B cell (primary cell): ENCODE data around the gene PLIN4. TPM values are rescaled to one million over a fixed set of nuclear protein-coding genes. Genes with fewer than 3 reads are reported as not detected.

Source experiments
- ATAC-seq: fragments of 200-7000 bp; cut with Tn5 transposase; one replicate; pipeline ENCODE4 v1.10.0; 2021; ENCODE audit warnings: low read depth, mild to moderate bottlenecking, moderate number of reproducible peaks, moderate library complexity
- CTCF ChIA-PET: fragments of 350-600 bp; sonication (Branson Sonifier 250); formaldehyde crosslinking; loops from one replicate; lab custom pipeline; 2021; ENCODE audit warnings: antibody characterized with exemption, inconsistent platforms; lab: Charles Lee
- POLR2A ChIA-PET: fragments of 350-600 bp; sonication (Branson Sonifier 250); formaldehyde crosslinking; loops from one replicate; lab custom pipeline; 2021; ENCODE audit warnings: antibody characterized with exemption; lab: Charles Lee
- DNase-seq: peaks from one replicate; pipeline ENCODE4 v3.0.0; 2013
- H2AFZ ChIP-seq: 2 replicates; pipeline ENCODE4 v1.6.1; 2012; ENCODE audit warnings: mild to moderate bottlenecking, low read depth, low read length; ENCODE audit not compliant: insufficient read depth, poor library complexity, severe bottlenecking
- H3K27ac ChIP-seq, 2 donors: 1 replicate in 1 of 2; 2 replicates in 1 of 2; pipeline ENCODE4 v1.5.1; 2012 to 2013; ENCODE audit warnings: low read length in 2 of 2, mild to moderate bottlenecking in 2 of 2, moderate library complexity in 1 of 2
- H3K27me3 ChIP-seq, 4 experiments: fragments of 200-600 bp in 1 of 4; sonication (generic) in 1 of 4; replicated peaks in 1 of 4; 1 replicate in 2 of 4; 2 replicates in 2 of 4; pipeline versions ENCODE4 v1.6.1 to v1.7.0; 2013 to 2016; ENCODE audit warnings: low read length in 3 of 4, mild to moderate bottlenecking in 2 of 4, mixed read lengths in 1 of 4, moderate library complexity in 1 of 4; ENCODE audit not compliant: insufficient read depth in 4 of 4, control insufficient read depth in 3 of 4; ENCODE audit errors: control extremely low read depth in 1 of 4
- H3K36me3 ChIP-seq, 2 experiments: replicated peaks in 1 of 2; 1 replicate in 1 of 2; 2 replicates in 1 of 2; pipeline versions ENCODE4 v1.6.1 to v1.7.1; 2013; ENCODE audit warnings: low read length in 1 of 2; ENCODE audit not compliant: insufficient read depth in 2 of 2, control insufficient read depth in 1 of 2; ENCODE audit errors: control extremely low read depth in 1 of 2, extremely low read depth in 1 of 2
- H3K4me1 ChIP-seq, 2 donors: fragments of 200-600 bp in 1 of 2; sonication (generic) in 1 of 2; 1 replicate in 1 of 2; 2 replicates in 1 of 2; pipeline versions ENCODE4 v1.5.1 to v1.6.1; 2013 to 2017; ENCODE audit warnings: low read length in 2 of 2; ENCODE audit not compliant: control insufficient read depth in 2 of 2, insufficient read depth in 2 of 2
- H3K4me2 ChIP-seq: replicated peaks from 2 replicates; pipeline ENCODE3; 2012; ENCODE audit warnings: mild to moderate bottlenecking, low read depth, low read length; ENCODE audit not compliant: poor library complexity, severe bottlenecking
- H3K4me3 ChIP-seq, 5 experiments: fragments of 200-600 bp in 1 of 5; sonication (generic) in 1 of 5; 1 replicate in 3 of 5; 2 replicates in 2 of 5; pipeline versions ENCODE4 v1.5.1 to v1.7.0; 2011 to 2016; ENCODE audit warnings: low read length in 4 of 5, mild to moderate bottlenecking in 4 of 5, low read depth in 2 of 5, control low read depth in 1 of 5, moderate library complexity in 1 of 5; ENCODE audit not compliant: insufficient read depth in 1 of 5; ENCODE audit errors: control extremely low read depth in 1 of 5, extremely low read depth in 1 of 5
- H3K79me2 ChIP-seq: fragments of 200-600 bp; sonication (generic); one replicate; pipeline ENCODE4 v1.6.0; 2016; ENCODE audit warnings: low read length; ENCODE audit not compliant: control insufficient read depth, insufficient read depth
- H3K9ac ChIP-seq: fragments of 200-600 bp; sonication (generic); 2 replicates; pipeline ENCODE4 v1.6.1; 2017; ENCODE audit warnings: mild to moderate bottlenecking, low read length, moderate library complexity
- H3K9me3 ChIP-seq, 3 donors: one replicate each; pipeline versions ENCODE4 v1.6.1 to v1.7.1; 2013; ENCODE audit warnings: low read length in 2 of 3; ENCODE audit not compliant: control insufficient read depth in 2 of 3, insufficient read depth in 1 of 3; ENCODE audit errors: control extremely low read depth in 1 of 3
- H4K20me1 ChIP-seq: 2 replicates; pipeline ENCODE4 v1.6.0; 2012; ENCODE audit warnings: mild to moderate bottlenecking, low read length; ENCODE audit not compliant: insufficient read depth, control insufficient read depth, poor library complexity, severe bottlenecking
- H3K27ac Mint-ChIP-seq: one replicate; pipeline ENCODE4 v1.8.0; 2021; ENCODE audit warnings: mixed read lengths
- H3K27me3 Mint-ChIP-seq: one replicate; pipeline ENCODE4 v1.8.0; 2021; ENCODE audit warnings: mixed read lengths
- H3K4me1 Mint-ChIP-seq: one replicate; pipeline ENCODE4 v1.8.0; 2021; ENCODE audit warnings: mixed read lengths
- H3K4me3 Mint-ChIP-seq: one replicate; pipeline ENCODE4 v1.8.0; 2021; ENCODE audit warnings: mixed read lengths
- H3K9me3 Mint-ChIP-seq: one replicate; pipeline ENCODE4 v1.8.0; 2022; ENCODE audit warnings: mixed read lengths; ENCODE audit not compliant: insufficient read depth
- CTCF ChIP-seq: fragments of 200-600 bp; IDR thresholded peaks from one replicate; pipeline ENCODE4 v1.8.0; 2022; ENCODE audit warnings: antibody characterized with exemption, mild to moderate bottlenecking
- EZH2 ChIP-seq: IDR thresholded peaks from 2 replicates; pipeline ENCODE4 v1.6.1; 2012; ENCODE audit warnings: borderline replicate concordance, low read depth, mild to moderate bottlenecking, moderate library complexity, low read length; ENCODE audit not compliant: insufficient read depth, poor library complexity, severe bottlenecking
- WGBS: methylation state at CpG from one replicate; pipeline ENCODE4 v1.1.5; 2013; ENCODE audit warnings: missing lambda C conversion rate; ENCODE audit not compliant: insufficient coverage; 5-methylcytosine and 5-hydroxymethylcytosine counted together
- intact Hi-C: fragments of 100-400 bp; cut with micrococcal nuclease; formaldehyde crosslinking; loops from one replicate; pipeline ENCODE4 v1.10.0; 2022
- polyA plus RNA-seq: library from polyadenylated mRNA; depleted of rRNA; stranded (reverse); fragments of >200 nt; gene quantifications from 2 replicates; pipeline ENCODE4 v1.2.3, GENCODE V29; 2012
- total RNA-seq, 2 donors: library from RNA; stranded (reverse); fragments of 120-200 nt in 1 of 2; gene quantifications; 1 replicate in 1 of 2; 2 replicates in 1 of 2; pipeline versions ENCODE4 v1.2.3 to v1.2.4, GENCODE V29; 2013 to 2022

PLIN4 gene
- total and polyA plus RNA-seq, 2 donors (not counting 1 experiment from before 2014, with no cell fraction given), result 0.04 to 0.07 TPM

- intact Hi-C loops, result no loop called here
- H3K4me3 ChIP-seq, result no peak overlapping the region
- no peak overlapping the region for H3K4me2 ChIP-seq
- H3K9ac ChIP-seq, result no peak overlapping the region
- H3K79me2 ChIP-seq, result no peaks in the 10 kb centered on the region
- peaks cover 0 to 16% (median 7%) of the 10 kb centered on the region in 4 experiments for H3K27me3 ChIP-seq
- no peaks in the 10 kb centered on the region for H4K20me1 ChIP-seq
- H3K27ac ChIP-seq, result no peak overlapping the region
- H3K9me3 ChIP-seq, result peaks cover 0 to 7% (median 0%) of the 10 kb centered on the region in 3 donors
- Mint-ChIP-seq H3K27me3 (peaks cover 8% of the 10 kb centered on the region), H3K9me3 (no peaks in the 10 kb centered on the region), H3K4me3 (no peak overlapping the region), H3K27ac (no peak overlapping the region), H3K4me1 (peaks cover 5% of the 10 kb centered on the region)
- H3K4me1 ChIP-seq, result peaks cover 5 to 8% of the 10 kb centered on the region in 2 donors
- CTCF ChIA-PET, result no interaction called here
- ATAC-seq, result no peak
- no peak for TF ChIP-seq CTCF
- no peak for TF ChIP-seq EZH2
- no peak overlapping the region for H2AFZ ChIP-seq
- POLR2A ChIA-PET, result no interaction called here
- no peaks in the 10 kb centered on the region for H3K36me3 ChIP-seq
- 50% methylated on average over 16 of the region's 28 CpGs for WGBS
- DNase-seq, result no peak
Observed at GRCh38 chr19:4531562-4532165, 13.4 kb upstream of the PLIN4 start.

- Histone ChIP-seq H3K9me3 (peaks cover 0 to 4% (median 0%) of the 10 kb centered on the region in 3 donors), H3K27ac (no peak overlapping the region), H3K27me3 (peaks cover 0 to 8% (median 3%) of the 10 kb centered on the region in 4 experiments), H3K9ac (no peak overlapping the region), H3K4me2 (no peak overlapping the region), H2AFZ (no peak overlapping the region), H3K4me3 (no peak overlapping the region), H3K36me3 (no peaks in the 10 kb centered on the region), H4K20me1 (no peaks in the 10 kb centered on the region), H3K4me1 (peaks cover under 1 to 2% of the 10 kb centered on the region in 2 donors), H3K79me2 (no peaks in the 10 kb centered on the region)
- intact Hi-C loops, result no loop called here
- TF ChIP-seq EZH2 (no peak), CTCF (no peak)
- H3K27ac Mint-ChIP-seq, result no peak overlapping the region
- H3K4me1 Mint-ChIP-seq, result peaks cover 1% of the 10 kb centered on the region
- CTCF ChIA-PET, result no interaction called here
- WGBS, result 78% methylated on average over 12 of the region's 14 CpGs
- DNase-seq (no peak), ATAC-seq (no peak)
- H3K27me3 Mint-ChIP-seq, result peaks cover 7% of the 10 kb centered on the region
- no peaks in the 10 kb centered on the region for H3K9me3 Mint-ChIP-seq
- H3K4me3 Mint-ChIP-seq, result no peak overlapping the region
- POLR2A ChIA-PET, result interaction anchor here (0.6 kb wide), 1 partner anchor 10 kb away, joined by 8 read pairs; the partner anchor contains the start of gene LRG1
Observed at GRCh38 chr19:4529924-4530522, 11.7 kb upstream of the PLIN4 start.
